Measurements from ENCODE around the gene RAB37.

The RAB37 gene

GRCh38 chr17:74736513-74737298, at the start of gene RAB37:
Gene RAB37 (plus strand): TSS chr17:74737256. CDS start chr17:74737273, 17 bp downstream.
- peak in 1 of 2 donors; percentile 45 for DNase-seq

GRCh38 chr17:74687886-74688285, 49.2 kb upstream of the RAB37 start:
- no peak for DNase-seq

GRCh38 chr17:74690409-74690825, 46.6 kb upstream of the RAB37 start:
- peak; percentile 85 to 91 for DNase-seq

DNA sequence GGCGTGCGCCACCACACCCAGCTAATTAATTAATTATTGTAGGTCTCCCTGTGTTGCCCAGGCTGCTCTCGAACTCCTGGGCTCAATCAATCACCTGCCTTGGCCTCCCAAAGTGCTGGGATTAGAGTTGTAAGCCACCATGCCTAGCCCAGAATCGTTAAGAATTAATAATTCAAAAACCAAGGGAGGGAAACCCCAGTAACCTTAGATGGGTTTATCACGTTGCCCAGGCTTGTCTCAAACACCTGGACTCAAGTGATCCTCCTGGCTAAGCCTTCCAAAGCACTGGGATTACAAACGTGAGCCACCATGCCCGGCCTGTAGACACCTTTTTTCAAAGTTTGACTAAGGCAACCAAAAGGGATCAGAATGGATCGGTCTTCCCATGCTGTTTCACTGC, 45.9 kb upstream of the RAB37 start:
- DNase-seq = no peak

DNA sequence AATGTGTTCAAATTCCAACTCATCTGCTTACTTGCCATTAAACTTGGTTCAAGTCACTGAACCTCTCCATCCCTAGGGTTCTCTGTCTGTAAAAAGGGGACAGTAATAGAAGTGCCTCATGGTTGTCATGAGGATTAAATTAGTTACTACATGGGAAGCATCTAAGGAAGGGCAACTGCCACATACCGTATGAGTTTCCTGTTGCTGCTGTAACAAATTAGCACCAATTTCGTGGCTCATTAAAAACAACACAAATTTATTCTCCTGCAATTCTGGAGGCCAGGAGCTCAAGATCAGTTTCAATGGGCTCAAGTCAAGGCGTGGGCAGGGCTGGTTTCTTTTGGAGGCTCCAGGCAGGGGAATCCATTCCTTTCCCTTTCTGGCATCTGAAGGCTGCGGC, 43.0 kb upstream of the RAB37 start:
- no peak for DNase-seq

DNA sequence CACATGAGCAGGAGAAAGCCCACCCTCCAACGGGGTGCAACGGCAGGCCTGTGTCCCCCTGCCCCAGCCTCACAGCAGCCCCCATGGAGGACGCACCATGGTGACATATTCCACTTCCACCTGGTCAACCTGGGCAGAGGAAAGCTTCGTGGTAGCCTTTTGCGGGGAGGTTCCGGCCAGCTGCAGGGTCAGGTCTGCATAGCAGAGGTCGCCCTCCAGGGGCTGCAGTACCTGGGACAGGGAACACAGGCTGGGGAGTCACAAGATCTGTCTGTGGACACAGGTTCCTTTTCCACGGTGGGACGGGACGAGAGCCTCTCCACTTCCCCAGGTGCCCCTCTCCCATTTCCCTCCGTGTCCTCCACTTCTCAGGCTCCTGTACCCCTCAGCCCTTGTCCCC, 41.4 kb upstream of the RAB37 start:
- DNase-seq = no peak

DNA sequence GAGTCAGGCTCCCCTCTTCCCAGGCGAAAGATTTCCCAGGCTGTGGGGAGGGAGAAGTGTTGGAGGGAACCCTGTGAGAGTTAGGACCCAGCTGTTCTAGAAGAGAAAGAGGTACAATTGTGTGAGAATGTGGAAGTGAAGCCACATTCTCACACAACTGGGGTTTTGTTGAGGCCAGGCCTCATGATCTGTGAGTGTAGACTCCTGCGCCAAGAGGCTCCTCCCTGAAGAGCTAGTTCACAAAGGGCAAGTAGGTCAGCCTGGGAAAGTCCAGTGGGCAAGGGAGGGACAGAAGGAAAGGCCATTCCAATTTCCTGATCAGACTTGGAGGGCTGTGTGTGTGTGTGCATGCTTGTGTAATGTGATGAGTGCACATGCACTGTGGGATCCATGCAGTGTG, 39.5 kb upstream of the RAB37 start:
- peak; percentile 46 to 84 for DNase-seq

DNA sequence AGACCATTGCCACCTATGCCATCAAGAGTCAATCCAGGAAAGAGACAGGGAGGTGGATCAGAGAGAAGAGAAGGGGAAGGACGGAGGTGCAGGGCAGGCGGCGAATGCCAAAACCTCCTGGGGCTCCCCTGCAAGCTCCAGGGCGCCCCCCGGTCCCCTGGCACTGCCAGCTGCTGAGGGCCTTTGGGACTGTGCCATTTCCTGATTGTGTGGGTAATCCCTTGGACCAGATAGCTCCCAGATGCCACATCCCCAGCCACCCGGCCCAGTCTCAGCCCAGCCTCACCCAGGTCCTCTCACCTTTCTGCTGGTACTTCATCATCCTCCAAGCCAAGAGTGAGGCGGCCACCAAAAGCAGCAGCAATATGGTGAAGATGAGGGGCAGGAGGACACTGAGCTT, 39.0 kb upstream of the RAB37 start:
- no peak for DNase-seq

GRCh38 chr17:74699236-74699635, 37.8 kb upstream of the RAB37 start:
- DNase-seq = no peak

DNA sequence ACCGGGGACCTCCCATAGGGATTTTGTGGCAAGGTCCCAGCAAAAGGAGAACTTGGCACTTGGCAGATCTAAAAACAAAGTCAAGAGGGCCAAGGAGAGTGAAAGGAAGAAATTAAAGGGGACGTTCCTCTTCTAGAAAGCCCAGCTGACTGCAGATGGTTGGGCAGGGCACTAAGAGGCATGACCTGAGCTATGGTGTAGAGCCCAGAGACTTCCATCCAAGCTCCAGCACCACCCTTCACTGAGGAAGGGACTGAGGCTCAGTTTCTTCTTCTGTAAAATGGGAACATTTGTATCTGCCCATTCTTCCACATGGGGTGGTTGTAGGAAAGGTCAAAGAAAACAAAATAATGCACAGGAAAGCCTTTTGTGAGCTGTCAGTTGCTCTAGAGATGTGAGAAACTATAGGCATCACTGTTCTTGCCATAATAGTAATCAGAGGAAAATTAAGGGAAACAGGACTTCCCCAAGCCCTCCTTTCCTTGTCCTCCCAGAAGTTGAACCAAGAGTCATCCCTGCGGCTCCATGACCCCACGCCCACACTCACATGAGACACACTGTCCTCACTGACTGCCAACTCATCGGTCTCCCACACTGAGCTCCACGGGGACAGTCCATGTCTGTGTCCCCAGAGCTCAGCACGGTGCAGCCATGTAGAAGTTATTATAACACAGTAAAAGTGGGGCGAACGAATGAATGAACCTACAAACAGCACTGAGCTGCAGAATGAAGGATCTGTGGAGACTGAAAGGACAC, 34.8 kb upstream of the RAB37 start:
- DNase-seq = peak; percentile 90 to 99

DNA sequence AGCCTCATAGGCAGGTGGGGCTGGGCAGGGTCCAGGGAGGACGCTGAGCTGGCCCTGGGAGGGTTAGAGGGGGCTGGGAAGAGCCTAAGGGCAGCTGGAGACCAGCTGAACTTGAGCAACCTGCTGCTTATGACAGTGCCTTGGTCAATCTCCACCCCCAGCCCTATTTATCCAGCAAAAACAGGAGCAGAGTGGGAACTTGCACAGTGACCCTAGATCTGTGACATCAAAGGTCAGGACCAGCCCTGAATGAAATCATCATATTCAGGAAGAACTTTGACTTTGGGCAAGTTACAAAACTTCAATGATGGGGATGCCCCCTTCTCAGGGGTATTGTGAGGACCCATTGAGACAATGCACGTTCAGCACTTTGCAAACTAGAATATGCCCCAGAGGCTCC, 33.7 kb upstream of the RAB37 start:
- peak; percentile 24 to 57 for DNase-seq

DNA sequence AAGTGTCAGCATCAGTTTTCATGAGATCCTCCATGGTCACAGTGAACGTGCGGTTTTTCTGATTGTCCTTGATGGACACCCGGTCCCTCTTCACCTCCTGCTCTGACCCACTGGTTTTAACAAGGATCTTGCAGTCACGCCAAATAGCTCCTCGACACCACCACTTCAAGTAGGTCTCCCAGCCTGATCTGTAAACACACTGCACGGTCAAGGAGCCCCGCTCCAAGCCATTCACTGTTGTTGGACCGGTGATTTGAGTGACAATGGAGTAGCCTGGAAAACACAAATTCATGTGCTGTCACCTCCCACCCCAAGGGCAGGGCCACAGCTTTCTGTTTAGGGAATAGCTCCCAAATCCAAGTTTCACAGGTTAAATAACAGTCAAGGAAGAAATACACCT, 32.5 kb upstream of the RAB37 start:
- DNase-seq = no peak

DNA sequence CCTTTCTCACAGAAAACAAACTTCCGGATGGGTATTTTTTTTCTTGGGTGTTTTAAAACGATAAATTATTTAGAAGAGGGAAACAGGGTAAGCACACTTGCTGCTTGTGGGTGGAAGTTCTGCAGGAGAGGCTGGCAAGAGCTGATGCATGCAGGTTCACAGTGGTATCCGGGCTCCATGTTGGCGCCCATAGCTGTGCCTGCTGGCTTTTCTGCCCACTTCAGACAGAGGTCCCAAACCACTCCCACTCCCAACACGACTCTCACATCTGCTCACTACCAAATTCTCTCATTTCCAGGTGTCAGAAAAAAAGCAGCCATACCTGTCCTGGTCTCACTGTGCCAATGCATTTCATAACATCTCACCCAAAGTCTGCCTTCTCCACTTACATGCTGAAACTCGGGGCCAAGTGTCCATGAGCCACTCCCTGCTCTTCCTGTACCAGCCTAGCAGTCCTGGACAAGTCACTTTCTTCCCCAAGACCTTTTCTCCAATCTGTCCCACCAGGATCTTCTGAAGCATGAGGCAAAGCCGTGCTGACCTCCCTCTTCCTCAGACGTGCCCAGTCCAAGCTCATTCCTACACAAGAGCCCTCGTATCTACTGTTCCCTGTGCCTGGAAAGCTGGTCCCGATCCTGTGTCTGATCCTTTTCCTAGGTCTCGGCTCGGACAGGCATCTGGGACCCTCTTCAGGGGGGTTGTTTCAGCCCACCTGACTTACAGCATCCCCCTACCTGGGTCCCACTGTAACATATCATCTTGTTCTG, 25.8 kb upstream of the RAB37 start:
- DNase-seq = no peak

- DNase-seq = no peak
Observed at GRCh38 chr17:74712301-74712700, 24.8 kb upstream of the RAB37 start.

DNA sequence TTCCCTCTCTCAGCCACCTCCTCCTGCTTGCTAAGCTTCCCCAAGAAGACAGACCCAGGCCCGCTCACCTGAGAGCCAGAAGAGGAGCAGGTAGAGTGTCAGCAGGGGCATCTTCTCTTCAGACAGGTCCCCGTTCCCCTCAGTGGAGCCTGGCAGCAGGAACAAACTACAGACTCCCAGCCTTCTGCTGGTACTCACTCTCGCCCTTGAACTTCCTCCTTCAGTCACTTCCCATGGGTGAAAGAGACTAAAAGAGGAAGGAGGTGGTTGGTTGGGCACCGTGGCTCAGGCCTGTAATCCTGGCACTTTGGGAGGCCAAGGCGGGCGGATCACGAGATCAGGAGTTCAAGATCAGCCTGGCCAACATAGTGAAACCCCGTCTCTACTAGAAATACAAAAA, 24.3 kb upstream of the RAB37 start, which contains the start of gene CD300LF:
CD300LF (minus strand) TSS at position 168 of the 400 bp plus-strand sequence; CDS start at position 111, 57 bp downstream.
- DNase-seq = peak; percentile 85 to 90

DNA sequence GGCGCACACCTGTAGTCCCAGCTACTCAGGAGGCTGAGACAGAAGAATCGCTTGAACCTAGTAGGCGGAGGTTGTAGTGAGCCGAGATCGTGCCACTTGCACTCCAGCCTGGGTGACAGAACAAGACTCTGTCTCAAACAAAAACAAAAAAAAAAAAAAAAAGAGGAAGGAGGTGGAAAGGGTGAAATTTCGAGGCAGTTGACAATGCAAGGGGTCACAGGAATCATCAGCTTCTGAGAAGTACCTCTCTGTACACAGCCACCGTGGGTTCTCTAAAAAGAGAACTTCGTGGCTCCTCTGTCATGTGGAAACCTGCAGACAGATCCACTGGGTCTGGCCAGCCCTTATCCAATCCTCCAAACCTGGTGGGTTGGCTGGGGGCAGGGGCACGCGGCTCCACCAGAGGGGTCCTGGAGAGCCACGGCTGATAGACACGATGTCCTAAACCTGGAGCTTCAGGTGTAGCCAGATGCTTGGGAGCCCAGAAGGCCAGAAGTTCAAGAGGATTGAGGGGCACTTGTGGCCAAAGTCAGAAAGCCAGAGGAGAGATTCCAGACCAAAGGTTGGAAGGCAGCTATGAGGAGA, 23.8 kb upstream of the RAB37 start:
- DNase-seq = peak; percentile 61 to 82

DNA sequence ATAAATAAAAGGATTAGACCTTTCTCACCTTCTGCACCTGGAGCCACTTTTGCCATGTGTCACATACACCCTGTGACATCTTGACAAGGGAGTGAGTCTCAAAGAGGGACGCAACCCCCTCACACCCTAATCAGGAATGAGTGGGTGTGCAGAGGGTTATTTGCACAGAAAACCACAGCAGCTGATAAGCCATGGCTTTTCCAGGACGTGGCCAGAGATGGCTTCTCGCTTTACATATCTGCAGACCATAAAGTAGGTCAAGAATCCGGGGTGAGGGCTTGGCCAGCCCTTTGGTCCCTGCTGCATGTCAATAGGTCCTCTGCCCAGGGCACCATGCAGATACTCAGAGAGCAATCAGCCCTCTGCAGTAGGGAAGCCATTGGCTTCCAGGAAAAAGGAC, 21.9 kb upstream of the RAB37 start:
- no peak for DNase-seq

DNA sequence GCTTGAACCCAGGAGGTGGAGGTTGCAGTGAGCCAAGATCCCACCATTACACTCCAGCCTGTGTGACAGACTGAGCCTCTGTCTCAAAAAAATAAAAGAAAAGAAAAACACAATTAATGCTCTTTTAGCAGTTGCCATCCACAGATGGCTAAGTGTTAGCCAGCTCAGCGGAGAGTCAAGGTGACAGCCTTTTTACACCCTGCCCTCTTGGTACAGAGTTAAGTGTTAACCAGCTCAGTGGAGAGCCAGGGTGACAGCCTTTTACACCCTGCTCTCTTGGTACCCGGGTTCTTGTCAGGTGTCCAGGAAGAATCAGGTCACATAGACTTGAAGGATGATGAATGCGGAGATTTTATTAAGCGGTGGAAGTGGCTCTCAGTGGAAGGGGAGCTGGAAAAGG, 16.6 kb upstream of the RAB37 start:
- DNase-seq = no peak

DNA sequence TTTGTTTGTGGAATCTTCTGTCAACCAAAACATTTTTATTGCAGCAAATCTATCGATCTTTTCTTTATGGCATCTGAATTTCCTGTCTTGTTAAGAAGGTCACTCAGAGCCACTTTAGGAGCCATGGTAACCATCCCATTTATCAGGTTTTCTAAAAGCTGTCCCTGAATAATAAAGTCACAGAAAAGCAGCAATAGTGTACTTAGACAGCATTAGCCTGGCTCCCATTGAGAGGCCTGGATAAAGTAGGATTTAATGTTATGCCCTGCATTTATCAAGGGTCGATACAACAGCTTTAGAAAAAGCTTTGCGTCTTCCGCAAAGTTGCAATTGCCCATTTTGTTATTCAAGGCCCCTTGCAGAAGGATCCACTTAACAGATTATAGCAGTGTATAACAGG, 14.3 kb upstream of the RAB37 start:
- no peak for DNase-seq

- no peak for DNase-seq
Observed at GRCh38 chr17:74723891-74724290, 13.2 kb upstream of the RAB37 start.

DNA sequence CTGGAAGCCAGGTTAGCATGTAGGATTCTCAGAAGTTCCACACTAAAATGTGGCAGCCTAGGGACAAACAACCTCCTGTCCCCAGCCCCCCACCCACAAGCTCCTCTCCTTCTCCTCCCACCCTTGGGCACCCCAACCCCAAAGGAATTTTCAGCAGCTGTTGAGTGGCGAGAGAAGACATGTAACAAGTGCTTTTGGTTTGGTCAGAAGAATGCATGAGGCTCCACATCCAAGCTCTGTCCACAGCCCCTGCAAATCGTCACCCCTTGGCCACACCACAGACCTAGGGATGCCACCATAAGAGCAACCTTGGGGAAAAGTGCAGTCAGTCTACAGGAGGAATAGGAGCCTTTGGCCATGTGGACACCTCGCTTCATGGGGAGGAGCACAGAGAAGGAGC, 11.9 kb upstream of the RAB37 start:
- DNase-seq = no peak

DNA sequence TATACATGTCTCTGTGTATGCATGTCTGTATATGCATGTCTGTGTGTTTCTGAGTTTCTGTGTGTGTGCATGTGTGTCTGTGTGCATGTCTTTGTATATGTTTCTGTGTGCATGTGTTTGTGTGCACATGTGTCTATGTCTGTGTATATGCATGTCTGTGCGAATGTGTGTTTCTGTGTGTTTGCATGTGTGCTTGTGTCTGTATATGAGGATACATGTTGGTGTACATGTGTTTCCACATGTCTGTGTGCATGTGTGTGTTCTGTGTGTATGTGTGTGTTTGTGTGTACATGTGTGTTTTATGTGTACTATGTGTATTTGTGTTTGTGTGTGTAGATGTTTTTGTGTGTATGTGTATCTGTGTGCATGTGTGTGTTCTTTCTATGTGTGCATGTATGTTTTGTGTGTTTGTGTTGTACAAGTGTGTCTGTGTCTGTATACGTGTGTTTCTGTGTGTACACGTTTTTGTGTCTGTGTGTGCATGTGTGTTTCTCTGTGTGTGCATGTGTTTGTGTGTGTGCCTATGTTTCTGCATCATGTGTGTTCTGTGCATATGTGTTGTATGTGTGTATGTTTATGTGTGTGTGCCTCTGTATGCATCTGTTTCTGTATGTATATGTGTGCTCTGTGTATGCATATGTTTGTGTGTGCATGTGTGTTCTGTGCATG, 8.9 kb upstream of the RAB37 start:
- no peak for DNase-seq

GRCh38 chr17:74728702-74729075, 8.4 kb upstream of the RAB37 start:
- no peak for DNase-seq

Measured in inflammatory macrophage treated with lipopolysaccharide for 1 hour (primary cell).